Measurements from ENCODE around the gene EFHD1.
A peak's percentile ranks its signal among the peaks of the same experiment; 100 is the strongest.

Gene EFHD1

GRCh38 chr2:232649033-232649432 lies 15.6 kb downstream of the EFHD1 start:
- no peak overlapping the region for H3K4me3 ChIP-seq (ENCODE audit: low read length)
- no peak for TF ChIP-seq CTCF (conservative IDR thresholded peaks at IDR 0.05; ENCODE audit: low read depth, low read length)
- no peak for DNase-seq (ENCODE audit: low read depth)

- no peak for TF ChIP-seq CTCF (conservative IDR thresholded peaks at IDR 0.05; ENCODE audit: low read depth, low read length)
- no peak overlapping the region for H3K4me3 ChIP-seq (ENCODE audit: low read length)
- DNase-seq (ENCODE audit: low read depth), result peak; percentile 60
Observed at GRCh38 chr2:232652505-232652851, 19.1 kb downstream of the EFHD1 start.

GRCh38 chr2:232653441-232653840 lies 20.0 kb downstream of the EFHD1 start:
- no peak for DNase-seq (ENCODE audit: low read depth)
- H3K4me3 ChIP-seq (ENCODE audit: low read length), result no peak overlapping the region
- no peak for TF ChIP-seq CTCF (conservative IDR thresholded peaks at IDR 0.05; ENCODE audit: low read depth, low read length)

- no peak for DNase-seq (ENCODE audit: low read depth)
- no peak overlapping the region for H3K4me3 ChIP-seq (ENCODE audit: low read length)
- TF ChIP-seq CTCF (conservative IDR thresholded peaks at IDR 0.05; ENCODE audit: low read depth, low read length), result no peak
Observed at GRCh38 chr2:232655392-232655791, 22.0 kb downstream of the EFHD1 start.

GRCh38 chr2:232658217-232658785 lies 24.9 kb downstream of the EFHD1 start:
- no peak for DNase-seq (ENCODE audit: low read depth)
- peak; percentile 29 for TF ChIP-seq CTCF (conservative IDR thresholded peaks at IDR 0.05; ENCODE audit: low read depth, low read length)
- no peak overlapping the region for H3K4me3 ChIP-seq (ENCODE audit: low read length)

- TF ChIP-seq CTCF (conservative IDR thresholded peaks at IDR 0.05; ENCODE audit: low read depth, low read length), result no peak
- DNase-seq (ENCODE audit: low read depth), result no peak
- no peak overlapping the region for H3K4me3 ChIP-seq (ENCODE audit: low read length)
Observed at GRCh38 chr2:232659359-232659758, 26.0 kb downstream of the EFHD1 start.

GRCh38 chr2:232662486-232663260 lies 29.3 kb downstream of the EFHD1 start:
- no peak for DNase-seq (ENCODE audit: low read depth)
- no peak for TF ChIP-seq CTCF (conservative IDR thresholded peaks at IDR 0.05; ENCODE audit: low read depth, low read length)
- H3K4me3 ChIP-seq (ENCODE audit: low read length), result no peak overlapping the region

Data from retinal pigment epithelial cell (primary cell).